ENCODE data around the gene NIBAN1.
"Not testable (repeated sequence)": the region's sequence is repeated elsewhere in the genome, so short reads cannot be mapped to it uniquely, and the experiment has no call there.

The NIBAN1 gene

DNA sequence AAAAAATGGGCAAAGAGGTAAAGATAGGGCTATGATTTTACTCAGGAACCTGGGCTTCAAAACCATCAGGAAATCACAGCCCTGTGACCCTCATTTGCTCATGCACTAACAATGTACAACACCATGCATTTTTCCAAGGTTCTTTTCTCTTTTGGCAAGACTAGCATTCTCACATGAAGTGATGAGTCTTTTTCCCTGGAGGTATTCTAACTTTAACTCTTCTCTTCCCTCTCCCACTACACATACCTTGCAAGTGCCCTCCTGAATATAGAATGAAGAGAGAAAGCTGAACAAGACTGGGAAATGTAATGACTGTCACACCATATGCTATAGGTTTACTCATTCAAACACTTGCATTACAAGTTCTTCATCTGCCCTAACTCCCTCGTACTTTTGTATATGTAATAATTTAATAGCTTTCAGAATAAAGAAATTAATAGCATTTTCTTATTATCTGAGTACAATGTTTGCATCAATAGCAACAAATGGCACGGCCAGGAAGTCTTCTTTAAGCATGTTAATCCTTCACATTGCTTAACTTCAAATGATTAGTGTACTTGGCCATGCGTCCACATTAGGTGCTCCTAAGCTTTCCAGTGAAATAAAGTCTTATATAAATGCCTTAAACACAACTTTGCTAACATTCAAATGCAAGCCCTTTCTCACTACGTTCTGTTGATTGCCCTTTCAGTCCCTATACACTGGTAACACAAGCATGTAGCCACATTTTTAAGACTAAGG, 1.8 kb downstream of the NIBAN1 start:
- no peak for DNase-seq

DNA sequence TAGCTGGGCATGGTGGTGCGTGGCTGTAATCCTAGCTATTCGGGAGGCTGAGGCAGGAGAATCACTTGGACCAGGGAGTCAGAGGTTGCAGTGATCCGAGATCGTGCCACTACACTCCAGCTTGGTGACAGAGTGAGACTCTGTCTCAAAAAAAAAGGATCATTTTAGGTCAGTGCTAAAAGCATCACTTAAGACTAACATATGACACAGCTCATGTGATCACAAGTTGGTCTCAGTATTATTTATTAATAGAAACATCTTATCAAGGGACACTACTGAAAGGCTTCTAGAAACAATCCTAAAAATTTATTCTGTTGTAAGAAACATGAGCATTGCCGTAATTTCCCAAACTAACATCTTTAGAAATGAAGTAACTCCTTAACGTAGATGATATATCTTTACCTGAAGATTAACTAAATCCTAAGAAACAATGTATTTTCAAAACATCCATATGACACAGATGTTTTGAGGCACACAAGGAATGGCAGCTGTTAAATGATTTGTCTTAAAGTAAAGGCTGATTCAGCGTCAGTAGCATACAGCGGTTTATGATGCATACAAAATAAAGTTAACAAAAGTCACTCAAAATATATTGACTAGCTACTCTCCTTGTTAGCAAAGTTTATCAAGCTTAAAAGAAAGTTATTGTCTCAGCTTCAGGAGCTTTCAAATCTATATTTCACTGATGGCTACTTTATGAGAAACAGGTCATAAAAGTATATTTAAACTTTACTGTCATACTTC, 2.6 kb downstream of the NIBAN1 start:
- no peak for DNase-seq

DNA sequence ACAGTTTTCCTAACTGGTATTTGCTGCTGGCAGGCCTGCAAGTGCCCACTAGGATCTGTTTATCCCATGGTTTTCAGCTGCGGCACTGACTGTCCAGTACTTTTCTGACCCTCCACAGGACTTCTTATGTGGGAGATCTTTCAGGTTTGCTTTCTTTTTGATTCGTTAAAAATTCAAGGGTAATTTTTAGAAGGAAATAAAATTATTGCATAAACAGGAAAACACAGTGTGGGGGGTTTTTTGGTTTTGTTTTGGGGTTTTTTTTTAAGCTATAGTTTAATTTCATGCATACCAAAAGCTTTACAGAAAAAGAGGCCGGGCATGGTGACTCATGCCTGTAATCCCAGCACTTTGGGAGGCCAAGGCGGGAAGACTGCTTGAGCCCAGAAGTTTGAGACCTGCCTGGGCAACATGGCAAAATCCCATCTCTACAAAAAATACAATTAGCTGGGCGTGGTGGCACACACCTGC, 3.6 kb downstream of the NIBAN1 start:
- DNase-seq, result no peak

GRCh38 chr1:184966989-184967388, 7.3 kb downstream of the NIBAN1 start:
- DNase-seq, result no peak

GRCh38 chr1:184965944-184966860, 8.1 kb downstream of the NIBAN1 start:
- DNase-seq, result peak; percentile 23

DNA sequence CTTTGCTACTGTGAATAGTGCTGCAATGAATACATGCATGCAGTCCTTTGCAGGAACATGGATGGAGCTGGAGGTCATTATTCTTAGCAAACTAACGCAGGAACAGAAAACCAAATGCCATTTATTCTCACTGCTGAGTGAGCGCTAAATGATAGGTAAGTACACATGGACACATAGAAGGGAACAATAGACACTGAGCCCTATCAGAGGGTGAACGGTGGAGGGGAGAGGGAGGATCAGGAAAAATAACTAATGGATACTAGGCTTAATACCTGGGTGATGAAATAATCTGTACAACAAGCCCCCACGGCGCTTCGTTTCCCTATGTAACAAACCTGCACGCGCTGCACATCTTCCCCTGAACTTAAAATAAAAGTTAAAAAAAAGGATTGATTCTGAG, 8.9 kb downstream of the NIBAN1 start:
- no peak for DNase-seq

DNA sequence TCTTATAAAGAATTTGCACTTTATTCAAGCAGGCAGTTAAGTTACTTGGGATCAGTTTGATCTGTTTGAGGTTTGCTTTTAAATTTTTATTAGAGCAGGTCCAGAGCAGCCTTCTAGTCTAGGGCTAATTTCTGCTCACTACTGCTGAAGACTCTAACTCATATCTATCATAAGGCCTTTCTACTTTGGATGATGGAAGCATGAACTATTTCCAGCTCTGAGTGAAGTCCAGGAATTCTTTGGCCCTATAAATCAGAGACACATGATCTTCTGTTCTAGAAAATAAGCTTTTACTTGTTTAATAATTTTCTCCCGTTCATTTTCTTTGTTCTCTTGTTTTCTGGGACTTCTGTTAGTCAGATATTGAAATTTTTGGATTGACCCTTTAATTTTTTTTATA, 14.7 kb downstream of the NIBAN1 start:
- DNase-seq, result no peak

DNA sequence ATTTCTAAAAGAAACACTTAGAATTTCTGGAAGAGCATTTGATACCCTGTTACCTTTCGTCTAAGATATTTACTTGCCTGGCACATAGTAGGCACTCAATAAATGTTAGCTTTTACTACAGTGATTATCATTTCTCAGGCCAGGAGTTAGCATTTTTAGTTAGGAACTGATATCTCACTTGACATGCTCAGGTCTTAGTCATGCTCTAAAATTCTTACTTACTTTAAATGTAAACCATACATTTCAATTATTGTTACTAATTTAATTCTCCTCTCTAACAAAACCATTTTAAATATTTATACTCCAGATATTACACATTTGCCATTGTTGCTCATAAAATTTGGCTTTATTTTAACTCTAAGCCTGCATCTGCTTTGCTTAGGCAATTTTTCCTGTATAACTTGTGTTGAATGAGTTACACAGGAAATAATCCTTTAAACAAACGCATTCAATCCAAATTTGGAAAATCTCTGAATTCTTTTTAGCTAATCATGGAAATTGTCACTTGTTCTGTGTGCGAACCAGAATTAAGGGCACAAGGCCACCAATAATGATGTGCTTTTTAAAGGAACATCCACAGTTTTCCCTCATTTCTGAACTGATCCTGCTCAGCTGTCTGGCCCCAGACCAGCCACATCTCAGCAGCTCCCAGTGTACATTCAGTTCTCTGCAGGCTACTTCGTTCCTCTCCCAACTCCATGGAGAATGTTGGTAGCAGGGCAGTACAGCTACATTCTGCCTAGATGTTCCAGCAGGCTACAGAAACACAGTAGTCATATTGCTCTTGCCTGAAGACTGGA, 15.6 kb downstream of the NIBAN1 start:
- DNase-seq, result no peak

DNA sequence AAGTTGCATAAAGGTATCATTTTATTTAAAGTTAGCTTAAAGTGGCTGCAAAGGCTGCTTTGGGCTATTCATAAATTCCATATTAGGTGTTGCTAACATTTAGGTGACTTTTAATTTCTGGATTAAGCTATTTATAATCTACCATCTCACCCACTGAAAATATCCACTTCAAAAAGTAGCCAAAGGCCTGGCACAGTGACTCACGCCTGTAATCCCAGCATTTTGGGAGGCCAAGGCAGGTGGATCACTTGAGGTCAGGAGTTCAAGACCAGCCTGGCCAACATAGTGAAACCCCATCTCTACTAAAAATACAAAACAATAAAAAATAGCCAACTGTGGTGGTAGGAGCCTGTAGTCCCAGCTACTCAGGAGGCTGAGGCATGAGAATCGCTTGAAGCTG, 16.4 kb downstream of the NIBAN1 start:
- DNase-seq, result not testable (repeated sequence)

GRCh38 chr1:184956999-184957700, 17.2 kb downstream of the NIBAN1 start:
- DNase-seq, result no peak

- DNase-seq, result no peak
Measured at GRCh38 chr1:184954232-184954995, 19.9 kb downstream of the NIBAN1 start.

- no peak for DNase-seq
Measured at GRCh38 chr1:184953600-184954219, 20.6 kb downstream of the NIBAN1 start.

- no peak for DNase-seq
Measured at GRCh38 chr1:184952428-184952827, 21.9 kb downstream of the NIBAN1 start.

DNA sequence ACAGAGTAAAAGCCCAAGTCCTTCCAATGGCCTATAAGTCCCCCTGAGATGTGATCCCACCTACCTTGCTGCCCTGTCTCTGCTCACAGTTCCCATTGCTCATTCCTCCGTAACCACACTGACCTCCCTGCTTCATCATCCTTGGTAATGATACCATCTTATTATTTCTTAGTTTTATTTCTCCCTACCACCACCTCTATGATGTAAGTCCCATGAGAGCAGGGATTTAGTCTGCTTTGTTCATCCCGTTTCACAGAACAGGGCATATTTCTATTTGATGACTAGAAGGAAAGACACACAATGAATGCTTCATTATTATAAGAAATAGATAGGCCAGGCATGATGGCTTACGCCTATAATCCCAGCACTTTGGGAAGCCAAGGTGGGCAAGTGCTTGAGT, 22.5 kb downstream of the NIBAN1 start:
- no peak for DNase-seq

DNA sequence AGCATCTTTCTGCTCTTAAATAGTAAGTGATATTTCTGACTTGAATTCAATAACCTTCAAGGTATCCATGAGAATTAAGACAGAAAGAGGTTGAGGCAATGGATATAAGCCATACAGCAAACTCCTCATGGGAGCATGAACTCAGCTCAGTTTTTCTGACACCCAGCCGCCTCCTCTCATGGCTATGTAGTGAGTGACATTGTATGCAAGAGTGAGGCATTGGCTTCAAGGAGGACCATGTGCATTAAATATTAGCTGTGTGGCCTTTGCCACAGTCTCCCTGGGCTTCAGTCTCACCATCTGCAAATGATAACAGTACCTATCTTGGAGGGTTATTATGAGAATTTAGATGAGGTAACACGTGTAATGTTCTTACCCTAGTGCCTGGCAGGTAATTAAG, 23.4 kb downstream of the NIBAN1 start:
- DNase-seq, result no peak

GRCh38 chr1:184950227-184950626, 24.1 kb downstream of the NIBAN1 start:
- DNase-seq, result no peak

DNA sequence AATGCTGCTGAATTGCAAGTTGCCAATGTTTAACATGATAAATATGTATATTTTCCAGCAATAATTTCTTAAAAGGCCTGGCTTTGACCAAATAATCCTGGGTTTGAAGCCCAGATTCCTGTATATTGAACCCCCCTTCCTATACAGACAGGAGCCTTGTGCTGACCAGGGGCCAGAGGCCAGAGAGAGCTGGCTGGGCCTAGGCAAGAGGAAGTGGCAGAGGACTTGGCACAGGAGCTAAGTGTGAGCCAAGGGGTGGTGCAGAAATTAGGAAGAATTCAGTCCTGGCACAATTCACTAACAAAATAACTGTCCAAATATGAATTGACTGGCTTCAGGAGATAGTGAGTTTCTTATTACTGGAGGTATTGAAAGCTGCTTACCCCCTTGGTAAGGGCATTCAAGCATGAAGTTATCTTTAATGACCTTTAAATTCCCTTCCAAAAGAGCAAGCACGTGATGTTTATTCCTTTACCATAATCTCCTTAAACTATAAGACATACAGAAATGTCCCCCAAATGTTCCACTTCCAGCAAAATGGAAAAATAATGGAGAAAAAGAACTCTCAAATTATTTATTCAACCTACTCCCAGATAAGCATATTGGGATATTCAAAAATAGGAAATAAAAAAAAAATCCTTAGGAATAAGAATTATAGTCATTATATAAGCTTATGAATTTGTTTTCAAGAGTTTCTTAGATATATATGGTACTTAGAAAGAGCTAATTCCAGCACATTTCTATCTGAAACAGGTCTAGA, 26.6 kb downstream of the NIBAN1 start:
- DNase-seq, result no peak

DNA sequence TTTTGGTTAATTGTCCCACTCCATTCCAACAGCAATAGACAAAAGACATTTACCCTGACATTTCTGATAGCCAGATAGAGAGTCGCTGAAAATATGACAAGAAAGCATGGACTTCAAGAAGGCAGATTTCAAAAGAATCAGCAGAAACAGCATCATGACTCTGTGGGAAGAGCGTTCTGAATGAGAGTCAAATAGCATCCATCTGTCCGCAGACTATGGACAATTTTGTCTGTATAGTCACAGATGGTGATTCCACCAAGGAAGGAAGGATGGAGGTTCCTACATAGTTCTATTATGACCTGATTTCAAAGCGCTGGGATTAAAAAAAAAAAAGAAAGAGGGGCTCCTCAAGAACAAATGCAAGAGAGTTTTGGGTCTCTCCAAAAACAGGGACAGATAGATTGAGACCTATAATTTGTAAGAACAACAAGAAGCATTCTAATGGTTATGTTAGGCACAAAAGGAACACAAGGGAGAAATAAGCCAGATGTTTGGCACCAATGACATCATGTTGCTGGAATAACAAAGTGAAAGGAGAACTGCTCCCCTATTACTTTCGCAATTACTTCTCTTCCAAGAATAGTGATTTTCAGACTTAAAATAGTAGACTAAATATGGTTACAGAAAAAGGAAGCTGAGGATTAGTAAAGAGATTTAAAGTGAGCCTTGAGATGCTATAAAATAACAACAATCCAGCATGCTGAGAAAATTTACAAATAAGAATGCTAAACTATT, 28.5 kb downstream of the NIBAN1 start:
- peak; percentile 20 for DNase-seq

- DNase-seq, result peak; percentile 26
Measured at GRCh38 chr1:184945029-184945428, 29.3 kb downstream of the NIBAN1 start.

Data from RPMI8226 (cell line).